ENCODE data around the gene LIPI. TPM values are rescaled to one million over a fixed set of nuclear protein-coding genes. Genes with fewer than 3 reads are reported as not detected.
"Not testable (repeated sequence)": the region's sequence is repeated elsewhere in the genome, so short reads cannot be mapped to it uniquely, and the experiment has no call there.

The LIPI gene
- total RNA-seq, 2 donors from 2014 or later = not detected

- H3K4me1 Mint-ChIP-seq = no peaks in the 10 kb centered on the region
- H3K4me3 Mint-ChIP-seq = peak within 1 kb of the TSS; percentile 86
- DNase-seq = peak; percentile 46 to 54 (median 47)
- peak; percentile 97 for ATAC-seq
- H3K27me3 Mint-ChIP-seq = peaks cover 11% of the 10 kb centered on the region
- H3K9me3 ChIP-seq (ENCODE audit: control insufficient read depth, low read length, poor library complexity, severe bottlenecking) = no peaks in the 10 kb centered on the region
- no peaks in the 10 kb centered on the region for H3K36me3 Mint-ChIP-seq (ENCODE audit: low read depth)
- no peak within 1 kb of the TSS for H3K27ac Mint-ChIP-seq
Measured at GRCh38 chr21:14215971-14216641, 5.4 kb upstream of the LIPI start, which contains the start of gene RBM11. RBM11 (plus strand) TSS chr21:14216157; CDS start chr21:14216187, 30 bp downstream.

- no peak for DNase-seq
- Mint-ChIP-seq H3K27ac (no peak overlapping the region), H3K27me3 (peaks cover 15% of the 10 kb centered on the region), H3K36me3 (ENCODE audit: low read depth) (no peaks in the 10 kb centered on the region), H3K4me3 (no peak overlapping the region), H3K4me1 (no peaks in the 10 kb centered on the region)
- ATAC-seq = no peak
- H3K9me3 ChIP-seq (ENCODE audit: control insufficient read depth, low read length, poor library complexity, severe bottlenecking) = no peaks in the 10 kb centered on the region
Measured at GRCh38 chr21:14213164-14213563, 2.4 kb upstream of the LIPI start.

- Mint-ChIP-seq H3K27ac (no peak overlapping the region), H3K4me3 (no peak overlapping the region), H3K4me1 (no peaks in the 10 kb centered on the region), H3K27me3 (peaks cover 12% of the 10 kb centered on the region), H3K36me3 (ENCODE audit: low read depth) (no peaks in the 10 kb centered on the region)
- DNase-seq = no peak
- ATAC-seq = no peak
- H3K9me3 ChIP-seq (ENCODE audit: control insufficient read depth, low read length, poor library complexity, severe bottlenecking) = no peaks in the 10 kb centered on the region
Measured at GRCh38 chr21:14206222-14206621, 4.5 kb downstream of the LIPI start.

GRCh38 chr21:14166463-14167223, 44.1 kb downstream of the LIPI start:
- ATAC-seq; H3K4me3 Mint-ChIP-seq; DNase-seq; H3K27me3 Mint-ChIP-seq; H3K9me3 ChIP-seq (ENCODE audit: control insufficient read depth, low read length, poor library complexity, severe bottlenecking); H3K4me1 Mint-ChIP-seq; H3K36me3 Mint-ChIP-seq (ENCODE audit: low read depth); H3K27ac Mint-ChIP-seq: not testable (repeated sequence)

- Mint-ChIP-seq H3K4me3 (no peak overlapping the region), H3K27ac (no peak overlapping the region), H3K27me3 (no peaks in the 10 kb centered on the region), H3K4me1 (no peaks in the 10 kb centered on the region), H3K36me3 (ENCODE audit: low read depth) (no peaks in the 10 kb centered on the region)
- ATAC-seq = no peak
- H3K9me3 ChIP-seq (ENCODE audit: control insufficient read depth, low read length, poor library complexity, severe bottlenecking) = no peaks in the 10 kb centered on the region
- no peak for DNase-seq
Measured at GRCh38 chr21:14143999-14144398, 66.8 kb downstream of the LIPI start.

- ATAC-seq (no peak), DNase-seq (no peak)
- Mint-ChIP-seq H3K4me1 (peaks cover 4% of the 10 kb centered on the region), H3K4me3 (no peak overlapping the region), H3K27ac (no peak overlapping the region), H3K36me3 (ENCODE audit: low read depth) (no peaks in the 10 kb centered on the region), H3K27me3 (no peaks in the 10 kb centered on the region)
- no peaks in the 10 kb centered on the region for H3K9me3 ChIP-seq (ENCODE audit: control insufficient read depth, low read length, poor library complexity, severe bottlenecking)
Measured at GRCh38 chr21:14124266-14124665, 86.5 kb downstream of the LIPI start.

- ATAC-seq (no peak), DNase-seq (no peak)
- Mint-ChIP-seq H3K4me3 (no peak overlapping the region), H3K27me3 (no peaks in the 10 kb centered on the region), H3K4me1 (peaks cover 4% of the 10 kb centered on the region), H3K36me3 (ENCODE audit: low read depth) (no peaks in the 10 kb centered on the region), H3K27ac (no peak overlapping the region)
- H3K9me3 ChIP-seq (ENCODE audit: control insufficient read depth, low read length, poor library complexity, severe bottlenecking) = no peaks in the 10 kb centered on the region
Measured at GRCh38 chr21:14121719-14122118, 89.0 kb downstream of the LIPI start.

GRCh38 chr21:14120091-14120734, 90.5 kb downstream of the LIPI start:
- Mint-ChIP-seq H3K4me1 (peaks cover 4% of the 10 kb centered on the region), H3K27ac (no peak overlapping the region), H3K4me3 (no peak overlapping the region), H3K36me3 (ENCODE audit: low read depth) (no peaks in the 10 kb centered on the region), H3K27me3 (no peaks in the 10 kb centered on the region)
- DNase-seq (no peak), ATAC-seq (no peak)
- H3K9me3 ChIP-seq (ENCODE audit: control insufficient read depth, low read length, poor library complexity, severe bottlenecking) = no peaks in the 10 kb centered on the region

GRCh38 chr21:14119038-14119437, 91.7 kb downstream of the LIPI start:
- ATAC-seq (no peak), DNase-seq (no peak)
- Mint-ChIP-seq H3K27ac (no peak overlapping the region), H3K36me3 (ENCODE audit: low read depth) (no peaks in the 10 kb centered on the region), H3K4me1 (peaks cover 4% of the 10 kb centered on the region), H3K4me3 (no peak overlapping the region), H3K27me3 (no peaks in the 10 kb centered on the region)
- no peaks in the 10 kb centered on the region for H3K9me3 ChIP-seq (ENCODE audit: control insufficient read depth, low read length, poor library complexity, severe bottlenecking)

GRCh38 chr21:14116080-14116481, 94.7 kb downstream of the LIPI start:
- Mint-ChIP-seq H3K4me1 (peaks cover 4% of the 10 kb centered on the region), H3K27me3 (no peaks in the 10 kb centered on the region), H3K36me3 (ENCODE audit: low read depth) (no peaks in the 10 kb centered on the region), H3K4me3 (no peak overlapping the region), H3K27ac (no peak overlapping the region)
- ATAC-seq (no peak), DNase-seq (no peak)
- H3K9me3 ChIP-seq (ENCODE audit: control insufficient read depth, low read length, poor library complexity, severe bottlenecking) = no peaks in the 10 kb centered on the region

GRCh38 chr21:14115646-14116045, 95.1 kb downstream of the LIPI start:
- no peaks in the 10 kb centered on the region for H3K27me3 Mint-ChIP-seq
- H3K4me3 Mint-ChIP-seq = no peak overlapping the region
- peaks cover 4% of the 10 kb centered on the region for H3K4me1 Mint-ChIP-seq
- H3K9me3 ChIP-seq (ENCODE audit: control insufficient read depth, low read length, poor library complexity, severe bottlenecking) = no peaks in the 10 kb centered on the region
- H3K36me3 Mint-ChIP-seq (ENCODE audit: low read depth) = no peaks in the 10 kb centered on the region
- no peak overlapping the region for H3K27ac Mint-ChIP-seq
- DNase-seq (no peak), ATAC-seq (no peak)

- H3K4me1 Mint-ChIP-seq = no peaks in the 10 kb centered on the region
- DNase-seq = no peak
- H3K4me3 Mint-ChIP-seq = no peak overlapping the region
- no peaks in the 10 kb centered on the region for H3K9me3 ChIP-seq (ENCODE audit: control insufficient read depth, low read length, poor library complexity, severe bottlenecking)
- no peak overlapping the region for H3K27ac Mint-ChIP-seq
- ATAC-seq = no peak
- no peaks in the 10 kb centered on the region for H3K27me3 Mint-ChIP-seq
- no peaks in the 10 kb centered on the region for H3K36me3 Mint-ChIP-seq (ENCODE audit: low read depth)
Measured at GRCh38 chr21:14114251-14114650, 96.5 kb downstream of the LIPI start.

GRCh38 chr21:14104564-14104963, 106.2 kb downstream of the LIPI start:
- H3K27me3 Mint-ChIP-seq = not testable (repeated sequence)

More at GRCh38 chr21:14104564-14104963, 106.2 kb downstream of the LIPI start:
- not testable (repeated sequence) for H3K36me3 Mint-ChIP-seq (ENCODE audit: low read depth); H3K4me1 Mint-ChIP-seq; DNase-seq; H3K4me3 Mint-ChIP-seq; H3K9me3 ChIP-seq (ENCODE audit: control insufficient read depth, low read length, poor library complexity, severe bottlenecking); H3K27ac Mint-ChIP-seq; ATAC-seq
